HG03460 (cell line): ENCODE measurements around the gene SEMA3D.

Experiments
- ATAC-seq: cut with Tn5 transposase; IDR thresholded peaks from one replicate; pipeline ENCODE4 v1.9.1; 2021; ENCODE audit not compliant: unreplicated experiment

Gene SEMA3D

DNA sequence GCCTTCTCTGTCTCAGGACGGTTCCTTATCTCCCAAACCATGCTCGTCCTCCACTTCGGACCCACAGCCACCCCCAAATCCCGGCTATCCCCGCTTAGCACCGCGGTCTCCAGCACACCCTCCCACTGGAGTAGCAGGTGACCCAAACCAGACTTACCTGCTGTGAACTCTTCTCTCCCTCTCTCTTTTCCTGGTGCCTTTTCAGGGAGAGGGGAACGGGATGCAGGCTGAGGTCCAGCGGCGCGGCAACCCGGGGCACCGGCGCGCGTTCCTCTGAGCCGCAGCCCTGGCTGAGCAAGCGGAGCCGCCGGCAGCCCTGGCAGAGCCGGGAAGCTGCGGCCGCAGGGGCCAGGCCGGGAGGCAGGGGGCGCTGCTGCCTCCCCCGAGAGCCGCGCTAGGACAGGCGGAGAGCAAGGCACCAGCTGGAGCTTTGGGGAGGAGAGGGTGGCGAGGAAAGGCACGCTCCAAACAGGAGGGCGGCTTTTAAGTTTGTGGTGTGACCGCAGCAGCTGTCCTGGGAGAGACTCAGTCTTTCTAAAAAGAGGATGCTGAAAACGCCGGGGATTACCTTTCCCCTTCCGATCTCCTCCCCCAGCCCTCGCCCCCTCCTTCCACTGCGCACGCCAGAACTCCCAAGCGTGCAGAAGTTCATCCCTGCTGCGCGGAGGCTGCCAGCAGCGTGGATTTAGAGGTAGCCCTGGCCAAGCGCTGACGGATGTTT, at the start of gene SEMA3D:
Gene SEMA3D (minus strand): TSS at position 536 of the 721 bp plus-strand sequence. CDS start 65,165 bp downstream, outside the sequence.
- ATAC-seq: peak; percentile 95

GRCh38 chr7:85234730-85235129, 47.9 kb upstream of the SEMA3D start:
- ATAC-seq: no peak

DNA sequence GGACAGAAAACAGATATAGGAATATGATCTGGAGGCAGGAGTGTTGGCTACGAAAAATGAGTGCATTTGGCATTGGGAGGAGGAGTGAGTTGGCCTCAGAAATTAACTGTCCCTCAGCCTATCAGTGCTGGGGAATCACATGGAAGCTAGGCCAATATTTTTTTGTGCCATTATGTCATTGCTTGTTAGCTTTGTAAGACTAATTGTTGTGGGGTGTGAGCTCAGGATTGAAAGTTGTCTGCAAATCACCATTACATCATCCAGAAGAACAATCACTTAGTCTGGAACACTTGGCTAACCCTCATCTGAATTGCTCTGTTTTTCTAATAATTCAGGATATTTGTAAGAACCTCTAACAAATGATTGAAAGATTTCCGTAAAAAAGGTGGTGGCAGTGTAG, 45.2 kb upstream of the SEMA3D start:
- ATAC-seq: no peak

DNA sequence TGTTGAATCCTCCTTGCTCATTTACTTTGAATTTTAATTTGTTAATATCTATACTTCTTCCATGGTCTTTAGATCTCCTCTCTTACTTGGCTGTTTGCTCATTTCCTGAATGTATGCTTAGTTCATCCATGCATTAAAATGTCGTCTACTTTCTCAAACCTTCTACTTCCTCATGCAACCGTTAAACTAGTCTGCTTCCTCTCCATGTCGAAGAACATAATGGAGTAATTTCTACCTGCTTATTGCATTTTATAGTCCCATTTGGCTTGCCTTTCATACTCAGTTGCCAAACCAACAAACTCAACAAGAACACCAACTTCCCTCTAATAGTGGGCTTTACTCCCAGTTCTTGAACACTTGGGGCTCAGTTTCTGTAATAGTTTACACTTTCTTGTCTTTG, 43.8 kb upstream of the SEMA3D start:
- ATAC-seq: no peak

DNA sequence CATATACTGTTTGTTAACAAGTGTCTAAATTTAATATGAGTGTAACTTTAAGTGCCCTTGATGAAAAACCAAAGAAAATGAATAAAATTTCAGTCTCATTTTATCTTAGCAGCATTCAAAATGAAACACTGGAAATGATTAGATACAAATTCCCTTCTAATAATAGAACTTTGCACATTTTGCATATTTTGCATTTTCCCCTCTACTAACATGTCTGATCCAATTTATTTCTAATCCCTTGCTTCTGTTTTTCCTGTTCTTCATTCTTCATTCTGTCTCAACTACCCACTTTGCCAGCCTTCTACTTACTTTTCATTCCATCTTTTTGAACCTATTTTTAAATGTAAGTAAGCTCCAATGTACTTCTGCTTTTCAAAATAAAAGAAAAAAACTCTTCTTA, 42.7 kb upstream of the SEMA3D start:
- no peak for ATAC-seq

- ATAC-seq: no peak
Observed at GRCh38 chr7:85226361-85227085, 39.7 kb upstream of the SEMA3D start.

GRCh38 chr7:85224171-85224570, 37.3 kb upstream of the SEMA3D start:
- no peak for ATAC-seq

DNA sequence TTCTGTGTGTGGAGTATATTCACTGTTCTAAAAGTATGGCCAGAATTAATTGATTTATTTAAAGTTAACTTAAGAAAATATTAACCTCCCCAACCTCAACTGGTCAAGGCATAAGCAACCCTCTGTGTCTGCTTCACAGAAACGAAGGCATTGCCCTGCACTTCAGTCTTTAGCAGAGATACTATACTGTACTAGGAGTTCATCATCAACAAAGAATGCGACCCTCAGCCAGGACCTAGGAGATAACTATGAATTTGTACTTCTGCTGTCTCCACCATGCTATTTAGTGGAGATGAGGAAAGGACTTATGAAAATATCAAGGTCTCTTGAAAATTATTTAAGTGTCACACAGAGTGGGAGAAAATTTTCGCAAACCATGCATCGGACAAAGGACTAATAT, 35.7 kb upstream of the SEMA3D start:
- no peak for ATAC-seq

GRCh38 chr7:85221796-85222195, 34.9 kb upstream of the SEMA3D start:
- no peak for ATAC-seq

- no peak for ATAC-seq
Observed at GRCh38 chr7:85220651-85221050, 33.8 kb upstream of the SEMA3D start.

DNA sequence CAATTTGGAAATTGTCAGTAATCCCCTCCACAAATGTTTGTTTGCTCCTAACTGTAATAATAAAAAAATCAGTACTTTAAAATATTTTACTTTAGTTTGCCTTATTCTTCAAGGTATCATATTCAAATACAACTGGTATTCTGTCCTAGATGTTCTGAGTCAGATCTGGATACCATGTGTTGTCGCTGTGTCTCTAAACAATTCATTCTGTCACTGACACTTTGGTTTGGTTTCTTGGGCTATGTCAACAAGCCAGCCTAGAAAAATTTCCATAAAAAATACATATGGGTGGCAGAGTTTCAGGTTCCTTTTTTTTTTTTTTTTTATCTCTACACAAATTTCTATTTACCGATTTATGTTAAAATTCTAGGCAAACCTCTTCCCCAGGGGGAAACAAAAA, 33.2 kb upstream of the SEMA3D start:
- no peak for ATAC-seq

DNA sequence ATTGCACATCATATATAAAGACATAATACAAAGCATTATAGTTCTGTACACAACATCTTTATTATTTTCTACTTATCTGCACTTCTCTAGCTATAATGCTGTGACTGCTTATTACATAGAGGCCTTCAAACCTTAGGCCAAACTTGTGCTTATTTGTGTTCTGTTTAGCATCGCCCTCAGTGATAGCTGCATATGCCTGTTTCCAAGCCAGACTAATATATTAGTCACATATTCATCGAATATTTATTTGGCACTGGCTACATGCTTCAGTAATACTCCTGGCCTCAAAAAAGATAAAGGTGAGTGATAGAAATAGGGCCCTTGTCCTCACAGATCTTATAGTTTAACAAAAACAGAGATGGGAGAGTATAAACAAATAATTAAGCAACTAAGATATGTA, 30.2 kb upstream of the SEMA3D start:
- ATAC-seq: no peak

DNA sequence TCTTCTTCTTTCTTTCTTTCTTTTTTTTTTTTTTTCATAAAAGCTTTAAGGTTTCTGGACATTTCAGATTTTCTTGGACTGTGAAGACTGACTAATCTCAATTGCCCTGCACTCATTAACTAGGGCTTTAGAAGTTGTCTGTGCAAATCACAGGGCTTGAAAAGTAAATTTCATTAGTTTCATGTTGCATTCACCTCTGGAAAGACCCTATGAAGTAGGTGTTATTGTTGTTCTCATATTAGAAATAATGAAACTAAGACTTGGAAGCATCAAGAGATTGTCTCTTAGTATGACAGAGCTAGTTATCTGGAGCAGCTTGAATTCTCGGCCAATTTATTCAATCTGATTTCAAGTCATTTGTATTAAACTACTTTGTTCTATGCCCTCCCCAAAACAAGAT, 28.2 kb upstream of the SEMA3D start:
- peak; percentile 88 for ATAC-seq

GRCh38 chr7:85213500-85213899, 26.6 kb upstream of the SEMA3D start:
- no peak for ATAC-seq

DNA sequence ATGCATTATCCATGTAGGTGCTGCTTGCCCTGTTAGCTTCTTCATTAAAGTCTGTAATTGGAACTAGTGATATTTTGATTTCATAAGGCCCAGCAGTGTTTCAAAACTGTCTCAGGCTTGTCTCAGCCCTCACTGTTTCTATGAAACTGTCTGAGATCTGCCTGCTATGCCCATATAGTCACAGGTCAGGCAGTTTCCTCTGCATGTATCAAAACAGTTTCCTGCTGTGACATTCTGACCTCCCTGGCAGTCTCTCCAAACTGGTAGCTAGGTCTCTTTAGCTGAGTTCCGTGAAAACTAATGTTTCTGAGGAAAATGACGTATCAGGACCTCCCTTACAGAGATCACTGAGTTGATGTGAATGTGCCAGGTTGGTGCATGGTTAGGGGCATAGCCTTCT, 18.9 kb upstream of the SEMA3D start:
- ATAC-seq: no peak

DNA sequence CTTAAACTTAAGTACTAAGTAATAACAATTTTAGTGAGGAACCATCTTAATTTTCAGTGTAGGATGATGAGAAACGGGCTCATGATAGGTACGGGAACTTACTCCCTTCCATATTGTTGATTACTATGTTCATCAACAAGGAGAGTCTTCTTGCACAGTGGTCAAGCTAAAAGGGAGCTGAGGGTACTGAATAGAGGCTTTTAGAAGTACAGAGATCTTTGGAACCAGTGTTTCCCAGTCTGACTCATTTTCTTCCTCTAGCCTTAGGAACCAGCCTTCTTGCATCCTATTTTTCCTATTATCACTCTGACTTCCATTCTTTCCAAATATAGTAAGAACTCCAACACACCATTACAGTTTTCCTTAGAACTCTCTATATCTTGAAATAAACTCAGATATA, 17.6 kb upstream of the SEMA3D start:
- ATAC-seq: no peak

GRCh38 chr7:85204061-85204460, 17.2 kb upstream of the SEMA3D start:
- no peak for ATAC-seq

- no peak for ATAC-seq
Observed at GRCh38 chr7:85201209-85201608, 14.4 kb upstream of the SEMA3D start.

DNA sequence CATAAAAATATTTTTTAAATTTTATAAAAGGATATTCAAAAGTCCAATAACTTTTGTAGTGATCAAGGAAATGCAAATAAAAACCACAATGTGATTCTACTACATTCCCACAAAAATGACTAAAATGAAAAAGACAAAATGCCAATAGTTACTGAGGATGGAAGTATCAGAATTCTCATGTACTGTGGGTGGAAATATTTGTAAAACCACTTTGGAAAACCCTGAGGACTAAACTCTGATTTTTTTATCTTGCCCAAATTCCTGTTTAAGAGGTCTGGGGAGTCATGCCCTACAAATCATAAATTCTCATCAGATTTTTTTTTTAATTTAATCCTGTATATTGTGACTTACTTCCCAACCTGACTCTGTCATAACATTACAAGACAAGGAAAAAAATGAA, 9.8 kb upstream of the SEMA3D start:
- ATAC-seq: no peak

DNA sequence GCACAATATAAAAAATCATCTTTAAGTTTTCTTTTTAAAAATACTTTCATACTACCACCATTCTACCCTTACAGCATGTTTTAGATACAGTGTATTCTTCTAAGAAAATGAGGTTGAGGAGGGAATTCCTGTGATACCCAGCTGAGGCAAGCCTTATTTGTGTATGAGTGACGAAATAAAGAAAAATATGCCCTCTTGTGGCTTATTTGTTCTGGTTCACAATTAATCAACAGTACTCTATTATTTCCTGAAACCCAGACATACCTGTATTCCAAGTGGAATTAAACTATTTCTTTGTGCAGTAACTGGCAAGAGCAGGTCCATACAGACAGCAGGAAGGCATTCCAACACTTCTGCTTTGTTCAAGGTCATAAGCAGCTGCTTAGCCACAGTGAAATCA, 4.5 kb upstream of the SEMA3D start:
- no peak for ATAC-seq

- peak; percentile 20 for ATAC-seq
Observed at GRCh38 chr7:85186083-85186520, 754 bp downstream of the SEMA3D start.

GRCh38 chr7:85185424-85186082, 1.3 kb downstream of the SEMA3D start:
- ATAC-seq: no peak
